ENCODE data around the gene RENBP.
A peak's percentile ranks its signal among the peaks of the same experiment; 100 is the strongest.

Gene RENBP

DNA sequence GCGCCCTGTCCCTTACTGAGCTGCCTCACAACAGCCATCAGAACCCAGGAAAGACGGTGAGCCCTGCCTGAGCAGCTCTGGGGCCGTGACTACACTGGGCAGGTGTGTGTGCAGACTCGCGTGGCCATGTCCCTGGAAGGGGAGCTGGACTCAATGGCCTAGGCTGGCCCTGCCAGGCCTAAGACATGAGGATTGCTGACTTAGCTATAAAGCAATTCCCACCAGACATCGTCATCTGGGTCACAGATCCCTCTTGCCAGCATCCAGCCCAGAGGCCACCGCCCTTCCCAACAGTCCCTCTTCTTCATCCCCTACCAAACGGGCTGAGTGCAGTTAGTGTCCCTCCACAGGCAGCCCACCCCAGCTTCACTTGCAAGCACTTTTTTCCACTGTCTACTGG is 13.3 kb downstream of the RENBP start:
- no peak for DNase-seq (ENCODE audit: low spot score)
- in situ Hi-C loops (cut with MboI; ENCODE audit: low sequenced_read_pairs, unreplicated experiment): no loop called here
- TF ChIP-seq, protein P1, sequence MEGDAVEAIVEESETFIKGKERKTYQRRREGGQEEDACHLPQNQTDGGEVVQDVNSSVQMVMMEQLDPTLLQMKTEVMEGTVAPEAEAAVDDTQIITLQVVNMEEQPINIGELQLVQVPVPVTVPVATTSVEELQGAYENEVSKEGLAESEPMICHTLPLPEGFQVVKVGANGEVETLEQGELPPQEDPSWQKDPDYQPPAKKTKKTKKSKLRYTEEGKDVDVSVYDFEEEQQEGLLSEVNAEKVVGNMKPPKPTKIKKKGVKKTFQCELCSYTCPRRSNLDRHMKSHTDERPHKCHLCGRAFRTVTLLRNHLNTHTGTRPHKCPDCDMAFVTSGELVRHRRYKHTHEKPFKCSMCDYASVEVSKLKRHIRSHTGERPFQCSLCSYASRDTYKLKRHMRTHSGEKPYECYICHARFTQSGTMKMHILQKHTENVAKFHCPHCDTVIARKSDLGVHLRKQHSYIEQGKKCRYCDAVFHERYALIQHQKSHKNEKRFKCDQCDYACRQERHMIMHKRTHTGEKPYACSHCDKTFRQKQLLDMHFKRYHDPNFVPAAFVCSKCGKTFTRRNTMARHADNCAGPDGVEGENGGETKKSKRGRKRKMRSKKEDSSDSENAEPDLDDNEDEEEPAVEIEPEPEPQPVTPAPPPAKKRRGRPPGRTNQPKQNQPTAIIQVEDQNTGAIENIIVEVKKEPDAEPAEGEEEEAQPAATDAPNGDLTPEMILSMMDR (IDR thresholded peaks at IDR 0.05; ENCODE audit: borderline replicate concordance, control extremely low read depth, extremely low read depth, insufficient read depth, missing control alignments): no peak

DNA sequence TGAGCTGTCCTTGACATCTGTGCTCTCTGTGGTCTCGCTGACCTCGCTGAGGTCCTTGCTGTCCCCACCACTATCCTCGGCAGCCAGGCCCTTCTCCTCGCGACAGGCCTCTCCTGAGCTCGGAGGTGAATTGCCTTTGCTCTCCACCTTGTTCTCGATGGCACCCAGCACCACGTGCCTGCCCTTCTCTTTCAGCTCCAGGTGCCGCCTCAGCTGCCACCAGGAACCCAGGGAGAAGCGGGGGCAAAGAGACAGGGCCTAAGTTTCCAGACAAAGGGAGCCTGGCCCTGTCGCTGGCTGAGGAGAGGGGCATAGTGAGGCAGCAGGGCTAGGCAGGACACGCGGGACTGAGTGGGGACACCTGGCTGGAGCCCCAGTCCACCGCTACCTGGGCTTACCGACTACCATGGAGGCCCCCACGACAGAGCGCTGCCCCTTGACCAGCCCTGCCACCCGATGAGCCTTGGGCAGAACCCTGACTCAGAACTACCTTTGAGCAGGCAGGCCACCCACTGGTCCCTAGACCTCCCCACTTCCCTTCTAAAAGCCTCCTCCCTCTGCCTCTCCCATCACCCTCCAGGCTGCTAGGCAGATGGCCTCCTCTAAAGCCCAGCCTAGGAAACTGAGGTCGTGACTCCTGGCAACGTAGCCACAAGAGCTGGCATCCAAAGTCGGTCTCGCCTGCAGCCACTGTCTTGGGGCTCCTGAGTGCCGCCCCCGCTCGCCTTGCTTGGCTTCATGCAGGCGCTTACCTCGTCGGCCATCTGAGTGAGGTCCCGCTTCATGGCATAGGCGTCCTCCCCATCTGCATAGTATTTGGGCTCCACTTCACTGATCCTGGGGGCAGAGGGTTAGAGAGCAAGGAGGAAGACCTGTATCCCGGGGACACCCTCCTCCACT is 14.2 kb downstream of the RENBP start:
- in situ Hi-C loops (cut with MboI; ENCODE audit: low sequenced_read_pairs, unreplicated experiment): no loop called here
- TF ChIP-seq, protein P1 (IDR thresholded peaks at IDR 0.05; ENCODE audit: borderline replicate concordance, control extremely low read depth, extremely low read depth, insufficient read depth, missing control alignments): no peak
- DNase-seq (ENCODE audit: low spot score): no peak

DNA sequence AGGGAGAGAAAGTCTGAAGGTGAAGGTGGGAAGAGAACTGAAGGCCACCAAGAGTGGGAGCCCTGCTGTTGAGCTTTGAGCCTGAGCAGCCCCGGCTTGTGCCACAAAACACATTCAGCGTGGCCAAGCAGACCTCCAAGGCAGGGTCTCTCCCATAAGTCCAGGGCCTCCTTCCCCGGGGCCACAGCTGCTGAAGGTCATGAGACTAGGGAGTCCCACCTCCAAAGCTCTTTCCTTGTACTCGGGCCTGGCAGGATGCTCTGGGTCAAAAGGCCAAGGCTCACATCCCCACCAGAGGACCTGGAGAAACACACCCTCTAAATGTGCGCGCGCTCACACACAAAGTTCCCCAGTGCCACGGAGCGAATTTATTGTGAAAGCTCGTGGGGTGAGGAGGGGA is 14.9 kb downstream of the RENBP start:
- in situ Hi-C loops (cut with MboI; ENCODE audit: low sequenced_read_pairs, unreplicated experiment): no loop called here
- TF ChIP-seq, protein P1 (IDR thresholded peaks at IDR 0.05; ENCODE audit: borderline replicate concordance, control extremely low read depth, extremely low read depth, insufficient read depth, missing control alignments): no peak
- no peak for DNase-seq (ENCODE audit: low spot score)

DNA sequence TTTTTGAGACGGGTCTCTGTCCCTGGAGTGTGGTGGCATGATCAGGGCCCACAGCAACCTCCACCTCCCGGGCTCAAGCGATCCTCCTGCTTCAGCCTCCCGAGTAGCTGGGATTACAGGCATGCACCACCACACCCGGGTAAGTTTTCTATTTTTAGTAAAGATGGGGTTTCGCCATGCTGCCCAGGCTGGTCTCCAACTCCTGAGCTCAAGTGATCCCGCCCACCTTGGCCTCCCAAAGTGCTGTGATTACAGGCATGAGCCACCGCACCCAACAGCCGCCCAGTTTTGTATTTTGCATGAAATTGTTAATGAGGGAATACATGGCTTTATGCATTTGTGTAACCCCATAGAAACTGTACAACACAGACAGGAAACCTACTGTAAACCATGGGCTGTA is 15.6 kb downstream of the RENBP start:
- in situ Hi-C loops (cut with MboI; ENCODE audit: low sequenced_read_pairs, unreplicated experiment): no loop called here
- TF ChIP-seq, protein P1 (IDR thresholded peaks at IDR 0.05; ENCODE audit: borderline replicate concordance, control extremely low read depth, extremely low read depth, insufficient read depth, missing control alignments): no peak
- no peak for DNase-seq (ENCODE audit: low spot score)

DNA sequence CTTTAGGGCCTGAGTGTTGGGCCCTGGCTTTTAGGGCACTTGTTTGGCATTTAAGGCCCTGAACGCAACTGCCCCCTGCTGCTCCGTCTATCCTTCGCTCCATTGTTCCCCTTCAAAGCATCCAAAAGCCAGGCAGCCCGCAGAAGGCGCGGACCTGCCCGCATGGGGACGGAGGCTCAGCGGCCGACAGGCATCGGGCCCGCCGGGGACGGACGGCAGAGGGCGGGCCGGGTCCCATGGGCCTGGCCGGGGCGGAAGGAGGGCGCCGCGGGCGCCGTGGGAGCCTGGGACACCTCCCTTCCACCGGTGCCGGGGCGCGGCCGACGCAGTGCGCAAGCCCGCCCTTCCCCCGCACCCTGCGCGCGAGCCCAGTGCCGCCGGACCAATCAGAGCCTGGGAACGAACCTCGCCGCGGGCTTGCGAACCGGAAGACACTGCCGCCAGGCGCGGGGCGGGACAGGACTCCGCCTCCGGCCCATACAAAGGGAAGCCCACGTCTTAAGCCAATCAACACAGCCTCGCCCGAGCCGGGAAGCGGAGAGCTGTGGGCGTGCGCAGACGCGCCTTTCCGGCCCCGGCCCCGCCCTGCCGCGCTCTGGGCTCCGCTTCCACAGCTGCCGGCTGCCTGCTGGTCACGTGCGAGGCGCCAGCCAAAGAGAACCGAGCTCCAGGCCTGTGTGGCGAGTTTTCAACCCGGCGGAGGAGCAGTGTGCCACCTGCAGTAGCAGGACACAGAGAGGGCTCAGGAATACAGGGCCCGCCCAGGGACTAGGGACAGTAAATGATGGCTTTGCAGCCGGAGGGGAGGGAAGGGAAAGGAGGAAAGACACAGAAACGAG is 16.3 kb downstream of the RENBP start:
- in situ Hi-C loops (cut with MboI; ENCODE audit: low sequenced_read_pairs, unreplicated experiment): no loop called here
- peak; percentile 95 for DNase-seq (ENCODE audit: low spot score)
- TF ChIP-seq, protein P1 (IDR thresholded peaks at IDR 0.05; ENCODE audit: borderline replicate concordance, control extremely low read depth, extremely low read depth, insufficient read depth, missing control alignments): peak; percentile 9

DNA sequence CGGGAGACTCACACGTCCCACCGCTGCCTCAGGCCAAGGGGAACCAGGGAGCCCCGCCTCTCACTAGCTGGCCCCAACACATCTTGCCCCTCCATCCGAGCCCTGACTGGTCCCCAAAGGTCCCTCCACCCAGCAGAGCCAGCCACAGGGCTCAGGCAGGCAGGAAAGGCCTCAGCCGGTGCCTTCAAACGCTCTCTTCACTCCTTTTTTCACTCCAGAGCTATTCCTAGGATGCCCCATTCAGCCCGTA is 16.8 kb downstream of the RENBP start:
- TF ChIP-seq, protein P1 (IDR thresholded peaks at IDR 0.05; ENCODE audit: borderline replicate concordance, control extremely low read depth, extremely low read depth, insufficient read depth, missing control alignments): no peak
- in situ Hi-C loops (cut with MboI; ENCODE audit: low sequenced_read_pairs, unreplicated experiment): no loop called here
- DNase-seq (ENCODE audit: low spot score): no peak
